K562 (cell line): ENCODE results near the gene PGRMC2. TPM values are rescaled to one million over a fixed set of nuclear protein-coding genes. Genes with fewer than 3 reads are reported as not detected.

Source experiments
- ATAC-seq: fragments of 200-7000 bp; cut with Tn5 transposase; 3 replicates; pipeline ENCODE4 v1.9.1; 2020; ENCODE audit warnings: moderate library complexity
- BruUV-seq: library from RNA; stranded (reverse); fragments of 400-500 nt; replicated peaks from 2 replicates; lab custom pipeline; 2021; lab: Mats Ljungman, UMichigan
- CTCF ChIA-PET: fragments of 300-600 bp; formaldehyde crosslinking; extraction: SDS; loops from one replicate; lab custom pipeline; 2021; ENCODE audit warnings: low intra/inter-chr PET ratio; lab: Yijun Ruan, JAX
- POLR2A ChIA-PET: fragments of 300-600, 350-650 bp; sonication (Branson Sonifier 250); formaldehyde crosslinking; extraction: SDS; loops from one replicate; lab custom pipeline; 2021; ENCODE audit warnings: antibody characterized with exemption, inconsistent platforms; lab: Yijun Ruan, JAX
- DNase-seq, 4 experiments: peaks; one replicate each; pipeline versions ENCODE4 v3.0.0 to v3.0.0-alpha.2; 2011 to 2018; ENCODE audit warnings: low spot score in 3 of 4, mixed read lengths in 3 of 4; ENCODE audit errors: extremely low read depth in 1 of 4
- FAIRE-seq: peaks from 2 replicates; lab custom pipeline; 2011; peaks lifted over from hg19 to GRCh38; lab: Jason Lieb, UNC
- H2AFZ ChIP-seq: 2 replicates; pipeline ENCODE4 v1.6.0; 2011; ENCODE audit warnings: low read depth, low read length, control low read depth, inconsistent platforms
- H3K27ac ChIP-seq: fragments of 200-600 bp; 3 replicates; pipeline ENCODE4 v1.8.0; 2011; ENCODE audit warnings: low read depth, mild to moderate bottlenecking, control low read depth, inconsistent platforms, low read length, moderate library complexity, mixed read lengths; ENCODE audit errors: extremely low read depth
- H3K27me3 ChIP-seq, 2 experiments: fragments of 300-600 bp in 1 of 2; 2 replicates in 1 of 2; 3 replicates in 1 of 2; pipeline versions ENCODE4 v1.6.0 to v1.8.0; 2011; ENCODE audit warnings: inconsistent platforms in 2 of 2, low read length in 2 of 2, mild to moderate bottlenecking in 1 of 2, mixed read lengths in 1 of 2, moderate library complexity in 1 of 2; ENCODE audit not compliant: control insufficient read depth in 2 of 2, insufficient read depth in 2 of 2
- H3K36me3 ChIP-seq: fragments of 300-600 bp; 3 replicates; pipeline ENCODE4 v1.8.0; 2011; ENCODE audit warnings: mild to moderate bottlenecking, low read length, inconsistent platforms; ENCODE audit not compliant: control insufficient read depth, insufficient read depth
- H3K4me1 ChIP-seq, 2 experiments: fragments of 200-600 bp in 1 of 2; replicated peaks in 1 of 2; 2 replicates in 1 of 2; 3 replicates in 1 of 2; pipeline versions ENCODE4 v1.5.1 to v1.8.0; 2011; ENCODE audit warnings: inconsistent platforms in 2 of 2, low read length in 2 of 2, mild to moderate bottlenecking in 1 of 2, mixed read lengths in 1 of 2, moderate library complexity in 1 of 2; ENCODE audit not compliant: control insufficient read depth in 2 of 2, insufficient read depth in 2 of 2
- H3K4me2 ChIP-seq: 2 replicates; pipeline ENCODE4 v1.6.1; 2011; ENCODE audit warnings: low read length, control low read depth, inconsistent platforms, mixed read lengths; ENCODE audit not compliant: insufficient read depth
- H3K4me3 ChIP-seq: fragments of 200-600 bp; sonication (generic), shearing (Covaris generic); 2 replicates; pipeline ENCODE4 v1.5.1; 2016; ENCODE audit warnings: control low read depth, inconsistent platforms
- H3K79me2 ChIP-seq: fragments of 200-600 bp; 3 replicates; pipeline ENCODE4 v1.8.0; 2011; ENCODE audit warnings: low read length, inconsistent platforms; ENCODE audit not compliant: control insufficient read depth, insufficient read depth
- H3K9ac ChIP-seq, 2 experiments: 2 replicates each; pipeline versions ENCODE4 v1.6.0 to v1.6.1; 2011; ENCODE audit warnings: low read depth in 2 of 2, low read length in 2 of 2, control low read depth in 1 of 2, inconsistent platforms in 1 of 2, mild to moderate bottlenecking in 1 of 2, mixed read lengths in 1 of 2; ENCODE audit not compliant: insufficient read depth in 1 of 2
- H3K9me1 ChIP-seq: one replicate; pipeline ENCODE4 v1.6.0; 2011; ENCODE audit warnings: inconsistent platforms, mild to moderate bottlenecking, low read length, moderate library complexity; ENCODE audit not compliant: control insufficient read depth, insufficient read depth
- H3K9me3 ChIP-seq: replicated peaks from 2 replicates; pipeline ENCODE4 v1.5.1; 2011; ENCODE audit warnings: low read depth, low read length, inconsistent platforms; ENCODE audit not compliant: control insufficient read depth, insufficient read depth
- H4K20me1 ChIP-seq: replicated peaks from 2 replicates; pipeline ENCODE4 v1.6.1; 2011; ENCODE audit warnings: low read length, inconsistent platforms, mixed read lengths; ENCODE audit not compliant: control insufficient read depth, insufficient read depth
- HNRNPUL1 ChIP-seq: fragments of 200-400 bp; formaldehyde crosslinking; IDR thresholded peaks from 2 replicates; pipeline ENCODE4 v1.6.1; 2017; ENCODE audit warnings: low read length
- JUNB ChIP-seq: fragments of 450-650 bp; formaldehyde crosslinking; conservative IDR thresholded peaks from 2 replicates; pipeline ENCODE4 v1.4.0; 2020; ENCODE audit warnings: mild to moderate bottlenecking
- NCOA6 ChIP-seq: fragments of 450-650 bp; IDR thresholded peaks from 2 replicates; pipeline ENCODE4 v1.6.1; 2017; ENCODE audit warnings: mild to moderate bottlenecking
- XRCC5 ChIP-seq: fragments of 200-400 bp; formaldehyde crosslinking; IDR thresholded peaks from 2 replicates; pipeline ENCODE4 v1.6.1; 2017; ENCODE audit warnings: low read depth, mild to moderate bottlenecking, low read length
- WGBS: fragments of 100-300 bp; shearing (Covaris generic); methylation state at CpG from one replicate; pipeline ENCODE4 v1.1.6; 2016; ENCODE audit warnings: low coverage, mixed read lengths; ENCODE audit not compliant: insufficient coverage; ENCODE audit errors: missing lambda C conversion rate; 5-methylcytosine and 5-hydroxymethylcytosine counted together
- in situ Hi-C: fragments of 300-500 bp; cut with MboI; formaldehyde crosslinking; loops from 4 replicates; pipeline ENCODE4 v1.15.0; 2018; ENCODE audit warnings: inconsistent platforms, mixed read lengths
- intact Hi-C: fragments of 100-400 bp; cut with micrococcal nuclease; formaldehyde crosslinking; loops from 2 replicates; pipeline ENCODE4 v1.14.2; 2022
- polyA plus RNA-seq, 8 experiments: library from polyadenylated mRNA; depleted of rRNA in 4 of 8; stranded (reverse) in 5 of 8; unstranded in 3 of 8; fragments of >200 nt; fragmentation: Nextera tagmentation in 2 of 8; fragmentation: Illumina TruSeq in 1 of 8; extraction: Ambion mirVana in 2 of 8; extraction: Trizol in 1 of 8; gene quantifications; 2 replicates each; pipeline versions ENCODE4 v1.2.1 to v1.2.3, GENCODE V29; 2011 to 2014; ENCODE audit warnings: inconsistent platforms in 1 of 8, missing spikeins in 1 of 8
- total RNA-seq, 7 experiments: library from RNA; depleted of rRNA in 6 of 7; stranded (reverse); fragments of >200 nt in 6 of 7; fragmentation: Illumina TruSeq in 2 of 7; extraction: Trizol in 2 of 7; gene quantifications; 2 replicates each; pipeline versions ENCODE4 v1.2.1 to v1.2.3, GENCODE V29; 2011 to 2021; ENCODE audit warnings: low replicate concordance in 1 of 7
- TF ChIP-seq, protein P1 (sequence below): fragments of 250-450 bp; sonication (Bioruptor Pico); IDR thresholded peaks from 2 replicates; pipeline ENCODE4 v1.5.0; 2020; ENCODE audit warnings: mild to moderate bottlenecking
- TF ChIP-seq, protein P2 (sequence below): sonication (generic); formaldehyde crosslinking; IDR thresholded peaks from 2 replicates; pipeline ENCODE4 v1.4.0; 2020; ENCODE audit warnings: mild to moderate bottlenecking, missing genetic modification reagents
- TF ChIP-seq, protein P3 (sequence below): fragments of 450-650 bp; formaldehyde crosslinking; IDR thresholded peaks from 2 replicates; pipeline ENCODE4 v1.4.0; 2020; ENCODE audit warnings: mild to moderate bottlenecking
- TF ChIP-seq, protein P4 (sequence below): sonication (generic); formaldehyde crosslinking; IDR thresholded peaks from 2 replicates; pipeline ENCODE4 v1.8.0; 2023; ENCODE audit warnings: missing genetic modification reagents, mild to moderate bottlenecking, borderline replicate concordance

PGRMC2 gene
- total and polyA plus RNA-seq, 9 of the 15 experiments (the other 6 are each of a cell fraction or from before 2014, with no cell fraction given), result 12.4 to 81.3 (median 22.7) TPM

DNA sequence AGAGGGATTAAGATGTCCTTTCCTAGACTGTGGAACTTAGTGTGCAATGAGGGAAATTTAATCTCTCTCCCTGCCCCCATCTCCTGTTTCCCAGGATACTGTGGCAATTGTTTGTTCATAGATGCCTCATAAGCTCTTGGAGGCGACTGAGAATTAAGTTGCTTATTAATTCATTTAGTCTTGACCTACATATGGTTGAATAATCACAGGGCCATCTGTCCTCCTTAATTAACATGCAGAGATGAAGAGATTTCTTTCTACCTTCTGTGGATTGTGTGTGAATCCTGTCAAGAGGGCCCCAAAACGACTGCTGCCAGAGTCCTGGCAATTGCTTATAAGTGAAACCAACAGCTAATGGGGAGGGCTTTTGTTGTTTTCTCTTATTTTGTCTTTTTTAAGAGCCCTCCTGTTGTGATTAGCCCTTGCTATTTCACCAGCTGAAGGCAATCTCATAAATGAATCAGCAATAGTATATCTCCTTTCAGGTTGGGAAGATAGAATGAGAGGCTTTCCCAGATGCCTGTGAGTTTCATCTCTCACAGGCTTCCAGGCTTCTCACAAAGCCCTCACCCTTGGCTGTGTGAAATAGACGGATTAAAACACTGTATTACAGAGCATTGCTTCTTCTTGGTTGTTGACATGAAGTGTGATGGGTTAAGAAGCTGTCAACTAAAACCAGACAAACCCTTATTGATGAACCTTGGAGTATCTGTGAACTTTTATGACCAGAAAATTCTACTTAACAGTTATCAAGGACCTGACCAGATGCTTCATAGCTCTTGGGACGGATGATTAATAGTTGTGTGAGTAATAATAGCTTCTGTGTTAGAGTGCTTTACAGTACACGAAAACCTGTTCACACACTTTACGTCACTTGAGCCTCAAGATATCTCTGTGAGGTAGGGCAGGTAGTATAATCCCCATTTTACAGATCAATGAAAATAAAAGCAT is 58.5 kb downstream of the PGRMC2 start (continued):
- TF ChIP-seq, protein P1, sequence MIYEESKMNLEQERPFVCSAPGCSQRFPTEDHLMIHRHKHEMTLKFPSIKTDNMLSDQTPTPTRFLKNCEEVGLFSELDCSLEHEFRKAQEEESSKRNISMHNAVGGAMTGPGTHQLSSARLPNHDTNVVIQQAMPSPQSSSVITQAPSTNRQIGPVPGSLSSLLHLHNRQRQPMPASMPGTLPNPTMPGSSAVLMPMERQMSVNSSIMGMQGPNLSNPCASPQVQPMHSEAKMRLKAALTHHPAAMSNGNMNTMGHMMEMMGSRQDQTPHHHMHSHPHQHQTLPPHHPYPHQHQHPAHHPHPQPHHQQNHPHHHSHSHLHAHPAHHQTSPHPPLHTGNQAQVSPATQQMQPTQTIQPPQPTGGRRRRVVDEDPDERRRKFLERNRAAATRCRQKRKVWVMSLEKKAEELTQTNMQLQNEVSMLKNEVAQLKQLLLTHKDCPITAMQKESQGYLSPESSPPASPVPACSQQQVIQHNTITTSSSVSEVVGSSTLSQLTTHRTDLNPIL, result no peak
- no peak for TF ChIP-seq HNRNPUL1
- TF ChIP-seq, protein P2, sequence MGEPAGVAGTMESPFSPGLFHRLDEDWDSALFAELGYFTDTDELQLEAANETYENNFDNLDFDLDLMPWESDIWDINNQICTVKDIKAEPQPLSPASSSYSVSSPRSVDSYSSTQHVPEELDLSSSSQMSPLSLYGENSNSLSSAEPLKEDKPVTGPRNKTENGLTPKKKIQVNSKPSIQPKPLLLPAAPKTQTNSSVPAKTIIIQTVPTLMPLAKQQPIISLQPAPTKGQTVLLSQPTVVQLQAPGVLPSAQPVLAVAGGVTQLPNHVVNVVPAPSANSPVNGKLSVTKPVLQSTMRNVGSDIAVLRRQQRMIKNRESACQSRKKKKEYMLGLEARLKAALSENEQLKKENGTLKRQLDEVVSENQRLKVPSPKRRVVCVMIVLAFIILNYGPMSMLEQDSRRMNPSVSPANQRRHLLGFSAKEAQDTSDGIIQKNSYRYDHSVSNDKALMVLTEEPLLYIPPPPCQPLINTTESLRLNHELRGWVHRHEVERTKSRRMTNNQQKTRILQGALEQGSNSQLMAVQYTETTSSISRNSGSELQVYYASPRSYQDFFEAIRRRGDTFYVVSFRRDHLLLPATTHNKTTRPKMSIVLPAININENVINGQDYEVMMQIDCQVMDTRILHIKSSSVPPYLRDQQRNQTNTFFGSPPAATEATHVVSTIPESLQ (CRISPR knock-in tag), result no peak

DNA sequence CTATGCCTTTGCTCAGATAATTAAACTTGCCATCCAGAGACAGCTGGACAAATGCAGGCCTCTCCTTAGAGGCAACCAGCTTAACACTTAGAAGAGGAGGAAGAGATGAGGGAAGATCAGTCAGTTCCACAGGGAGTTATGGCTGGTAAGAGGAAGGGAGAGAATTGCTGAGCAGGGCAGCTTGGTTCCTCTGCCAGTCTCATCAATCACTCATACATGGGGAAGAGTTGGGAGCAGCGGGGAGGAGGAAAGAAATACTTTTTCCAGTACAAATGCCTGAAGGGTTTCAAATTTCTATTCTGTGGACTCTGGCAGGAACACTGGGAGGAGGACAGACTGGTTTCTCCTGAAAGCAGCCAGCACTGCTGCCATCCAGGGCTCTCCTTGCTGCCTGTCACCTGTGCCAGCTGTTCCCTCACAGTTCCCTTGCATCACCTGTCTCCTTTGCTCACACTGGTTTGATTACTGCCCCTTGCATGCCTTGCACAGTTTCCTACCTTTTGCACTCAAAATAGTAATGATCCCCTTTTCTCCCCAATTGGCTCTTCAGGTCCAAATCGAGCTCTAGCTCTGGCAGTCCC is 59.5 kb downstream of the PGRMC2 start:
- Histone ChIP-seq H3K27me3 (no peaks in the 10 kb centered on the region), H2AFZ (no peak overlapping the region), H3K9ac (no peak overlapping the region), H3K36me3 (no peaks in the 10 kb centered on the region), H4K20me1 (no peaks in the 10 kb centered on the region), H3K4me3 (no peak overlapping the region), H3K4me1 (no peaks in the 10 kb centered on the region), H3K79me2 (no peaks in the 10 kb centered on the region), H3K27ac (no peak overlapping the region), H3K9me3 (no peaks in the 10 kb centered on the region), H3K4me2 (no peak overlapping the region), H3K9me1 (no peaks in the 10 kb centered on the region)
- FAIRE-seq (no peak), DNase-seq (no peak), ATAC-seq (no peak)
- POLR2A ChIA-PET, result interaction anchor here (1.1 kb wide), 1 partner anchor 427 kb away, joined by 4 read pairs; no protein-coding TSS in a partner anchor
- intact Hi-C loops (no loop called here), in situ Hi-C loops (no loop called here)
- CTCF ChIA-PET, result no interaction called here
- WGBS, result 0% methylated on average over 2 of the region's 2 CpGs
- BruUV-seq, result no TSS peak
- TF ChIP-seq NCOA6, result no peak
- TF ChIP-seq, protein P3, sequence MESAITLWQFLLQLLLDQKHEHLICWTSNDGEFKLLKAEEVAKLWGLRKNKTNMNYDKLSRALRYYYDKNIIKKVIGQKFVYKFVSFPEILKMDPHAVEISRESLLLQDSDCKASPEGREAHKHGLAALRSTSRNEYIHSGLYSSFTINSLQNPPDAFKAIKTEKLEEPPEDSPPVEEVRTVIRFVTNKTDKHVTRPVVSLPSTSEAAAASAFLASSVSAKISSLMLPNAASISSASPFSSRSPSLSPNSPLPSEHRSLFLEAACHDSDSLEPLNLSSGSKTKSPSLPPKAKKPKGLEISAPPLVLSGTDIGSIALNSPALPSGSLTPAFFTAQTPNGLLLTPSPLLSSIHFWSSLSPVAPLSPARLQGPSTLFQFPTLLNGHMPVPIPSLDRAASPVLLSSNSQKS (CRISPR knock-in tag), result no peak
- TF ChIP-seq, protein P4, sequence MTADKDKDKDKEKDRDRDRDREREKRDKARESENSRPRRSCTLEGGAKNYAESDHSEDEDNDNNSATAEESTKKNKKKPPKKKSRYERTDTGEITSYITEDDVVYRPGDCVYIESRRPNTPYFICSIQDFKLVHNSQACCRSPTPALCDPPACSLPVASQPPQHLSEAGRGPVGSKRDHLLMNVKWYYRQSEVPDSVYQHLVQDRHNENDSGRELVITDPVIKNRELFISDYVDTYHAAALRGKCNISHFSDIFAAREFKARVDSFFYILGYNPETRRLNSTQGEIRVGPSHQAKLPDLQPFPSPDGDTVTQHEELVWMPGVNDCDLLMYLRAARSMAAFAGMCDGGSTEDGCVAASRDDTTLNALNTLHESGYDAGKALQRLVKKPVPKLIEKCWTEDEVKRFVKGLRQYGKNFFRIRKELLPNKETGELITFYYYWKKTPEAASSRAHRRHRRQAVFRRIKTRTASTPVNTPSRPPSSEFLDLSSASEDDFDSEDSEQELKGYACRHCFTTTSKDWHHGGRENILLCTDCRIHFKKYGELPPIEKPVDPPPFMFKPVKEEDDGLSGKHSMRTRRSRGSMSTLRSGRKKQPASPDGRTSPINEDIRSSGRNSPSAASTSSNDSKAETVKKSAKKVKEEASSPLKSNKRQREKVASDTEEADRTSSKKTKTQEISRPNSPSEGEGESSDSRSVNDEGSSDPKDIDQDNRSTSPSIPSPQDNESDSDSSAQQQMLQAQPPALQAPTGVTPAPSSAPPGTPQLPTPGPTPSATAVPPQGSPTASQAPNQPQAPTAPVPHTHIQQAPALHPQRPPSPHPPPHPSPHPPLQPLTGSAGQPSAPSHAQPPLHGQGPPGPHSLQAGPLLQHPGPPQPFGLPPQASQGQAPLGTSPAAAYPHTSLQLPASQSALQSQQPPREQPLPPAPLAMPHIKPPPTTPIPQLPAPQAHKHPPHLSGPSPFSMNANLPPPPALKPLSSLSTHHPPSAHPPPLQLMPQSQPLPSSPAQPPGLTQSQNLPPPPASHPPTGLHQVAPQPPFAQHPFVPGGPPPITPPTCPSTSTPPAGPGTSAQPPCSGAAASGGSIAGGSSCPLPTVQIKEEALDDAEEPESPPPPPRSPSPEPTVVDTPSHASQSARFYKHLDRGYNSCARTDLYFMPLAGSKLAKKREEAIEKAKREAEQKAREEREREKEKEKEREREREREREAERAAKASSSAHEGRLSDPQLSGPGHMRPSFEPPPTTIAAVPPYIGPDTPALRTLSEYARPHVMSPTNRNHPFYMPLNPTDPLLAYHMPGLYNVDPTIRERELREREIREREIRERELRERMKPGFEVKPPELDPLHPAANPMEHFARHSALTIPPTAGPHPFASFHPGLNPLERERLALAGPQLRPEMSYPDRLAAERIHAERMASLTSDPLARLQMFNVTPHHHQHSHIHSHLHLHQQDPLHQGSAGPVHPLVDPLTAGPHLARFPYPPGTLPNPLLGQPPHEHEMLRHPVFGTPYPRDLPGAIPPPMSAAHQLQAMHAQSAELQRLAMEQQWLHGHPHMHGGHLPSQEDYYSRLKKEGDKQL (CRISPR knock-in tag), result no peak
- TF ChIP-seq XRCC5, result no peak
- no peak for TF ChIP-seq JUNB
